Spleen (tissue), 11 donors: ENCODE measurements around the gene MCRS1. TPM values are rescaled to one million over a fixed set of nuclear protein-coding genes. Genes with fewer than 3 reads are reported as not detected.

ENCODE experiments used
- DNase-seq: peaks from one replicate; pipeline ENCODE4 v3.0.0-alpha.2; 2020
- H3K27ac ChIP-seq, 8 donors: fragments of 200-600 bp; sonication (generic) in 7 of 8; 1 replicate in 4 of 8; 2 replicates in 4 of 8; pipeline versions ENCODE4 v1.5.0 to v1.8.0; 2016 to 2021; ENCODE audit warnings: inconsistent platforms in 4 of 8, mild to moderate bottlenecking in 4 of 8, moderate library complexity in 1 of 8
- H3K27me3 ChIP-seq, 7 donors: fragments of 200-600 bp; sonication (generic) in 6 of 7; replicated peaks in 1 of 7; 1 replicate in 4 of 7; 2 replicates in 3 of 7; pipeline versions ENCODE4 v1.5.0 to v1.8.0; 2016 to 2021; ENCODE audit warnings: inconsistent platforms in 3 of 7, mild to moderate bottlenecking in 1 of 7
- H3K36me3 ChIP-seq, 6 donors: fragments of 200-600 bp; sonication (generic) in 5 of 6; 1 replicate in 4 of 6; 2 replicates in 2 of 6; pipeline versions ENCODE4 v1.5.0 to v1.8.0; 2016 to 2021; ENCODE audit warnings: inconsistent platforms in 2 of 6
- H3K4me1 ChIP-seq, 6 donors: fragments of 200-600 bp; sonication (generic) in 5 of 6; 1 replicate in 3 of 6; 2 replicates in 3 of 6; pipeline versions ENCODE4 v1.5.0 to v1.8.0; 2016 to 2021; ENCODE audit warnings: inconsistent platforms in 3 of 6
- H3K4me3 ChIP-seq, 8 donors: fragments of 200-600 bp; sonication (generic) in 7 of 8; 1 replicate in 4 of 8; 2 replicates in 4 of 8; pipeline versions ENCODE4 v1.5.0 to v1.8.0; 2016 to 2021; ENCODE audit warnings: inconsistent platforms in 4 of 8, mild to moderate bottlenecking in 4 of 8, moderate library complexity in 2 of 8
- H3K9me3 ChIP-seq, 8 donors: fragments of 200-600 bp; sonication (generic) in 7 of 8; 1 replicate in 4 of 8; 2 replicates in 4 of 8; pipeline versions ENCODE4 v1.5.0 to v1.8.0; 2016 to 2021; ENCODE audit warnings: inconsistent platforms in 4 of 8
- POLR2A ChIP-seq, 3 donors: fragments of 450-650 bp; IDR thresholded peaks; one replicate each; pipeline ENCODE4 v1.5.1; 2017; ENCODE audit warnings: antibody characterized with exemption in 3 of 3, mild to moderate bottlenecking in 1 of 3
- POLR2AphosphoS5 ChIP-seq, 3 donors: sonication (generic); formaldehyde crosslinking; IDR thresholded peaks; one replicate each; pipeline ENCODE4 v1.5.1; 2017; ENCODE audit warnings: antibody characterized with exemption in 3 of 3
- WGBS, 5 donors: extraction: QIAGEN DNeasy Blood & Tissue Kit in 3 of 5; methylation state at CpG; one replicate each; pipeline versions ENCODE4 v1.1.5 to v1.1.7; 2013 to 2018; 5-methylcytosine and 5-hydroxymethylcytosine counted together
- intact Hi-C: fragments of 100-400 bp; cut with DNase I; formaldehyde crosslinking; loops from one replicate; pipeline ENCODE4 v1.15.0; 2023; ENCODE audit warnings: low total_unique reads
- polyA plus RNA-seq, 3 donors: library from polyadenylated mRNA; stranded (reverse); fragments of 200-250 nt; gene quantifications; one replicate each; pipeline ENCODE4 v1.2.1, GENCODE V29; 2013
- total RNA-seq, 7 donors: library from RNA; depleted of rRNA in 3 of 7; stranded (reverse); fragments of >200 nt in 3 of 7; fragmentation: NEBNext Ultra II Directional in 4 of 7; extraction: Animal tissue kit (Norgen Biotek cat#: 25700) in 4 of 7; gene quantifications; one replicate each; pipeline versions ENCODE4 v1.1.0 to v1.2.1, GENCODE V29; 2016 to 2021
- TF ChIP-seq, protein P1 (sequence below), 11 experiments: fragments of 200-600 bp in 7 of 11; fragments of 450-650 bp in 4 of 11; sonication (generic) in 4 of 11; IDR thresholded peaks in 8 of 11; conservative IDR thresholded peaks in 3 of 11; 1 replicate in 7 of 11; 2 replicates in 4 of 11; pipeline versions ENCODE4 v1.4.0 to v1.8.0; 2016 to 2021; ENCODE audit warnings: antibody characterized with exemption in 11 of 11, inconsistent platforms in 4 of 11, mild to moderate bottlenecking in 1 of 11
- donor health status: healthy with polysubstance abuse.
- donor health status: DM: no; HTN: no; CAD: no; lungs with moderate emphysema.
- donor health status: DM: no; HTN: no; CAD: no.
- donor health status: Bipolar disorder and iron deficiency.
- donor health status: healthy.
- donor health status: DM: no; HTN: no; CAD: no.
- donor health status: DM: yes; HTN: yes; CAD: no.

The MCRS1 gene
- total and polyA plus RNA-seq, 10 donors = 44.1 to 64.7 (median 54.3) TPM

- TF ChIP-seq POLR2A (IDR thresholded peaks at IDR 0.05) = no peak
- no peak for TF ChIP-seq POLR2AphosphoS5 (IDR thresholded peaks at IDR 0.05)
- TF ChIP-seq, protein P1, sequence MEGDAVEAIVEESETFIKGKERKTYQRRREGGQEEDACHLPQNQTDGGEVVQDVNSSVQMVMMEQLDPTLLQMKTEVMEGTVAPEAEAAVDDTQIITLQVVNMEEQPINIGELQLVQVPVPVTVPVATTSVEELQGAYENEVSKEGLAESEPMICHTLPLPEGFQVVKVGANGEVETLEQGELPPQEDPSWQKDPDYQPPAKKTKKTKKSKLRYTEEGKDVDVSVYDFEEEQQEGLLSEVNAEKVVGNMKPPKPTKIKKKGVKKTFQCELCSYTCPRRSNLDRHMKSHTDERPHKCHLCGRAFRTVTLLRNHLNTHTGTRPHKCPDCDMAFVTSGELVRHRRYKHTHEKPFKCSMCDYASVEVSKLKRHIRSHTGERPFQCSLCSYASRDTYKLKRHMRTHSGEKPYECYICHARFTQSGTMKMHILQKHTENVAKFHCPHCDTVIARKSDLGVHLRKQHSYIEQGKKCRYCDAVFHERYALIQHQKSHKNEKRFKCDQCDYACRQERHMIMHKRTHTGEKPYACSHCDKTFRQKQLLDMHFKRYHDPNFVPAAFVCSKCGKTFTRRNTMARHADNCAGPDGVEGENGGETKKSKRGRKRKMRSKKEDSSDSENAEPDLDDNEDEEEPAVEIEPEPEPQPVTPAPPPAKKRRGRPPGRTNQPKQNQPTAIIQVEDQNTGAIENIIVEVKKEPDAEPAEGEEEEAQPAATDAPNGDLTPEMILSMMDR (IDR thresholded peaks at IDR 0.05 in 8 of 11, conservative IDR thresholded peaks at IDR 0.05 in 3 of 11) = no peak
- H3K4me1 ChIP-seq = peaks cover 0 to 18% (median 3%) of the 10 kb centered on the region in 6 donors
Observed at GRCh38 chr12:49531745-49532144, 36.2 kb downstream of the MCRS1 start.

DNA sequence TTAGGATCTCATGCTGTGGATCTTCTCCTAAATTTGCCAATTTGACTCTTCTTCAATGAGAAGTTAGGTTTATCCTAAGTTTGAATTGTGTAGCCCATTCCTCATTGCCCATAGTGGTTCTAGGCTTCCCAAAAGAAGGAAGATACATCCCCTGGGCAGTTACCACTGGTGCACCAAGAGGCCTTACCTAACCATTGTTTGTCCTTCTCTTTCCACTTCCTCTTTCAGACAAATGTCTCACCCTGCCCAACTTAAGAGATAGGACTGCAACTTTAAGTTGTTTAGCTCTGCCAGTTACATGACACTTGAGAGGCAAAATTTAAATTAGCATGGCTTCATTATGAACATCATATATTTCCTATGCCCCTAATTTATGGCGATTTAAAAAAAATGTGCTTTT is 38.5 kb downstream of the MCRS1 start:
- no peaks in the 10 kb centered on the region for H3K27me3 ChIP-seq
- intact Hi-C loops = no loop called here
- H3K4me3 ChIP-seq = no peak overlapping the region
- no peak for DNase-seq
- peaks cover 0 to 4% (median 0%) of the 10 kb centered on the region in 6 donors for H3K4me1 ChIP-seq
- H3K9me3 ChIP-seq = no peaks in the 10 kb centered on the region
- WGBS, 5 donors = 78 to 100% (median 89%) methylated on average over 1 of the region's 1 CpG
- H3K36me3 ChIP-seq = peaks cover 0 to 35% (median 24%) of the 10 kb centered on the region in 6 donors
- TF ChIP-seq, protein P1 (IDR thresholded peaks at IDR 0.05 in 8 of 11, conservative IDR thresholded peaks at IDR 0.05 in 3 of 11) = no peak
- TF ChIP-seq POLR2AphosphoS5 (IDR thresholded peaks at IDR 0.05) = no peak
- no peak overlapping the region for H3K27ac ChIP-seq

More at GRCh38 chr12:49531745-49532144, 36.2 kb downstream of the MCRS1 start:
- 87 to 98% (median 90%) methylated on average over 2 of the region's 2 CpGs for WGBS, 5 donors
- Histone ChIP-seq H3K9me3 (no peaks in the 10 kb centered on the region), H3K27me3 (peaks cover 0 to 23% (median 2%) of the 10 kb centered on the region in 7 donors), H3K4me3 (no peak overlapping the region), H3K27ac (no peak overlapping the region), H3K36me3 (peaks cover 0 to 12% (median 3%) of the 10 kb centered on the region in 6 donors)
- intact Hi-C loops = no loop called here
- no peak for DNase-seq

DNA sequence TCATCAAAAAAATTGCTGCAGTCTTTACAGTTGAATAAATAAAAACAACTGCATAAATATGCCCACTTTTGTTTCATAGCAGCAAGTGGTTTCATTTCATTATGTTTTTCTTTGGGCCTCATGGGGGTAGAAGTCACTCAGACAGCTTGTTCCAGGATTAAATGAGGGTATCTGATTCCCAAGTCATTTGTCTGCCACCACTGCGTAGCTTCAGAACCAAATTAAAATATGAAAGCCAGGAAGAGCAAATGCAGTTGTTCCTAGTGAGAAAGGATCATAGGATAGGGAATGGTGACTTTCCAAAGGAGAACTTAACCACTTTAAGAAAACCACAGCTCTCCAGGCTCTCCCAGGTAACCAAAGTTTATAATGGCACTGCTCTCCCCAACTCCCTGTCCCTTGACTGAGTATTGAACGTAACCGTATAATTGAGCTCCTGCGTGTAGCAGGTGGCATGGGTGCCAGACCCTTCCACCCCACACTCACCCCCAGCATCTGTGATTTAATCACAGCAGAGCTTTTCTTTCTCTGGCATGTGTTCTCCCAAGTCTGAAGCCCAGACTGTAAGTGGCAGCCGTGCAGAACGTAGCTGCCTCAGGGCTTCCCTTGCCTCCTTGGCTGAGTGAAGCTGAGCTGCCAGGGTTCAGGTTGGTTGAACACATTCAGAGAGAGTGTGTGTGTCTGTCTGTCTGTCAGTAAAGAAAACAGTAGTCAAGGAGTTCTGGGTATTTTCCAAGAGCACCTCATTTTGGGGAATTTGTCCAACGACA is 40.4 kb downstream of the MCRS1 start:
- H3K36me3 ChIP-seq = peaks cover 0 to 50% (median 28%) of the 10 kb centered on the region in 6 donors
- H3K27me3 ChIP-seq = no peaks in the 10 kb centered on the region
- DNase-seq = no peak
- no peaks in the 10 kb centered on the region for H3K9me3 ChIP-seq
- no peak overlapping the region for H3K27ac ChIP-seq
- H3K4me3 ChIP-seq = no peak overlapping the region
- intact Hi-C loops = no loop called here
- TF ChIP-seq POLR2A (IDR thresholded peaks at IDR 0.05) (no peak), POLR2AphosphoS5 (IDR thresholded peaks at IDR 0.05) (no peak)
- TF ChIP-seq, protein P1 (IDR thresholded peaks at IDR 0.05 in 8 of 11, conservative IDR thresholded peaks at IDR 0.05 in 3 of 11) = no peak
- H3K4me1 ChIP-seq = peaks cover 0 to 4% (median 0%) of the 10 kb centered on the region in 6 donors
- 86 to 94% (median 93%) methylated on average over 7 of the region's 7 CpGs for WGBS, 5 donors

DNA sequence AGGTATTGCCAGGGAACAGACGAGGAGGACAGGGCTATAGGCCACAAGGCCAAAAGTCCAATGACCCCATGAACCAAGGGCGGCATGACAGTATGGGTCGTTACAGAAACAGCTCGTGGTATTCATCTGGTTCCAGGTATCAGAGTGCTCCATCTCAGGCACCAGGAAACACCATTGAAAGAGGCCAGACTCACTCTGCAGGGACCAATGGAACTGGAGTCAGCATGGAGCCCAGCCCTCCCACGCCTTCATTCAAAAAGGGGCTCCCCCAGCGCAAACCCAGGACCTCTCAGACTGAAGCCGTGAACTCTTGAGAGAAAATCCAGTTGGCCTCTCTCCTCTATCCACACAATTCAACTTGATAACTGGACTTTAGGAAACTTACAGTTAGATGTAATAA is 42.0 kb downstream of the MCRS1 start:
- Histone ChIP-seq H3K36me3 (peaks cover 0 to 63% (median 28%) of the 10 kb centered on the region in 6 donors), H3K4me3 (no peak overlapping the region), H3K9me3 (no peaks in the 10 kb centered on the region), H3K4me1 (peaks cover 0 to 5% (median 0%) of the 10 kb centered on the region in 6 donors), H3K27ac (no peak overlapping the region), H3K27me3 (no peaks in the 10 kb centered on the region)
- 93 to 98% (median 96%) methylated on average over 7 of the region's 7 CpGs for WGBS, 5 donors
- TF ChIP-seq, protein P1 (IDR thresholded peaks at IDR 0.05 in 8 of 11, conservative IDR thresholded peaks at IDR 0.05 in 3 of 11) = no peak
- no peak for TF ChIP-seq POLR2AphosphoS5 (IDR thresholded peaks at IDR 0.05)
- no peak for TF ChIP-seq POLR2A (IDR thresholded peaks at IDR 0.05)
- DNase-seq = no peak
- intact Hi-C loops = no loop called here
